ENCODE measurements around the gene PLET1.

Gene PLET1

GRCh38 chr11:112223754-112224532, 36.7 kb downstream of the PLET1 start:
- no peak for TF ChIP-seq CTCF (conservative IDR thresholded peaks at IDR 0.05; ENCODE audit: low read depth, low read length)
- no peak overlapping the region for H3K4me3 ChIP-seq (ENCODE audit: low read length)
- DNase-seq (ENCODE audit: low read depth): no peak

GRCh38 chr11:112223121-112223520, 37.5 kb downstream of the PLET1 start:
- no peak for DNase-seq (ENCODE audit: low read depth)

GRCh38 chr11:112222303-112222702, 38.4 kb downstream of the PLET1 start:
- H3K4me3 ChIP-seq (ENCODE audit: low read length): no peak overlapping the region
- no peak for DNase-seq (ENCODE audit: low read depth)
- TF ChIP-seq CTCF (conservative IDR thresholded peaks at IDR 0.05; ENCODE audit: low read depth, low read length): no peak

More at GRCh38 chr11:112223121-112223520, 37.5 kb downstream of the PLET1 start:
- no peak overlapping the region for H3K4me3 ChIP-seq (ENCODE audit: low read length)
- TF ChIP-seq CTCF (conservative IDR thresholded peaks at IDR 0.05; ENCODE audit: low read depth, low read length): no peak

GRCh38 chr11:112221274-112221835, 39.3 kb downstream of the PLET1 start:
- no peak for DNase-seq (ENCODE audit: low read depth)
- no peak overlapping the region for H3K4me3 ChIP-seq (ENCODE audit: low read length)
- TF ChIP-seq CTCF (conservative IDR thresholded peaks at IDR 0.05; ENCODE audit: low read depth, low read length): no peak

- DNase-seq (ENCODE audit: low read depth): peak; percentile 22
- no peak overlapping the region for H3K4me3 ChIP-seq (ENCODE audit: low read length)
- TF ChIP-seq CTCF (conservative IDR thresholded peaks at IDR 0.05; ENCODE audit: low read depth, low read length): peak; percentile 66
These were observed 41.0 kb downstream of the PLET1 start for GRCh38 chr11:112219476-112220232.

GRCh38 chr11:112216561-112217105, 44.0 kb downstream of the PLET1 start:
- no peak overlapping the region for H3K4me3 ChIP-seq (ENCODE audit: low read length)
- no peak for TF ChIP-seq CTCF (conservative IDR thresholded peaks at IDR 0.05; ENCODE audit: low read depth, low read length)
- no peak for DNase-seq (ENCODE audit: low read depth)

All from retinal pigment epithelial cell (primary cell).